GM18870 (cell line): ENCODE data around the gene ELMOD3.
"Not testable (repeated sequence)": the region's sequence is repeated elsewhere in the genome, so short reads cannot be mapped to it uniquely, and the experiment has no call there.

Experiments
- ATAC-seq: cut with Tn5 transposase; IDR thresholded peaks from one replicate; pipeline ENCODE4 v1.9.1; 2021; ENCODE audit warnings: moderate library complexity; ENCODE audit not compliant: unreplicated experiment

ELMOD3 gene

DNA sequence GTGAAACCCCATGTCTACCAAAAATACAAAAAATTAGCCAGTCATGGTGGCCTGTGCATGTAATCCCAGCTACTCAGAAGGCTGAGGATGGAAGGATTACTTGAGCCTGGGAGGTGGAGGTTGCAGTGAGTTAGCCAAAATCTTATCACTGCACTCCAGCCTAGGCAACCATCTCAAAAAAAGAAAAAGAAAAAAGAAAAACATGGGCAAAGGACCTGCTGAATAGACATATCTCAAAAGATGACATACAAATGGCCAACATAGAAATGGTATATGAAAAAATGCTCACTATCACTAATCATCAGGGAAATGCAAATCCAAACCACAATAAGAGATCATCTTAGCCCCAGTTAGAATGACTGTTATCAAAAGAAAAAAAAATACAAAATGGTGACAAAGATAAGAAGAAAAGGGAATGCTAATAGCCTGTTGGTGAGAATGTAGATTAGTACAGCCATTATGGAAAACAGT is 25.4 kb upstream of the ELMOD3 start:
- ATAC-seq = no peak

DNA sequence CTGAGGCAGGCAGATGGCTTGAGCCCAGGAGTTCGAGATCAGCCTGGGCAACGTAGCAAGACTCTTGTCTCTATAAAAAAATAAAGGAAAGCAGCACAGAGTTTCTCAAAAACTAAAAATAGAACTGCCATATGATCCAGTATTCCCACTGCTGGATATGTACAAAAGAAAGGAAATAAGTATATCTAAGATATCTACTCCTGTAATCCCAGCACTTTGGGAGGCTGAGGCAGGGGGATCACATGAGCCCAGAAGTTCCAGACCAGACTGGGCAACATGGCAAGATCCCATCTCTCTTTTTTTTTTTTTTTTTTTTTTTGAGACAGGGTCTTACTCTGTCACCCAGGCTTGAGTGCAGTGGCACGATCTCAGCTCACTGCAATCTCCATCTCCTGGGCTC is 24.9 kb upstream of the ELMOD3 start:
- ATAC-seq = not testable (repeated sequence)

DNA sequence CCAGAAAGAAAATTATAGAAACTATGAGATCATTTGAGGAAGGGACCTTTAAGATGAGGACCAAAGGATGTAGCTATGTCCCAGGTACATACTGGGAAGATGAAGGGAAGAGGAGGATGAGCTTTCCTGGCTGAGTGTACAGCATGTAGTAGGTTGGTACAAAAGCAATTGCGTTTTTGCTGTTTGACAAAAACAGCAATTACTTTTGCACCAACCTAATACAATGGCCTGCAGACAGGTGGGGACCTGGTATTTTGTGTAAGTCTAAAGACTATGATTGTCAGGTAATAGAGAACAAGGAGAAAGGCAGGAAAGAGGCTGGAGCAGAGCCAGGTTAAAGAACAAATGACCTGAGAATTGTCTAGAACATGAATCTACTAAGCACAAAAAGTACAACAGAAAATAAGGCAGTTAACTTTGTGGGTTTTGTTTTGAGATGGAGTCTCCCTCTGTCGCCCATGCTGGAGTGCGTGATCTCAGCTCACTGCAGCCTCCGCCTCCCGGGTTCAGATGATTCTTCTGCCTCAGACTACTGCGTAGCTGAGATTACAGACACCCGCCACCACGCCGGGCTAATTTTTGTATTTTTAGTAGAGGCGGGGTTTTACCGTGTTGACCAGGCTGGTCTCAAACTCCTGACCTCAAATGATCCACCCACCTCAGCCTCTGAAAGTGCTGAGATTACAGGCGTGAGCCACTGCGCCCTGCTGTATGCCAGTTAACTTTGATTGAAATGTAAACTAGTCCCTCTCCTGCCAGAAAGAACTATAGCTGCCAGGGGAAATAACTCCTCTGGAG is 23.5 kb upstream of the ELMOD3 start:
- no peak for ATAC-seq

DNA sequence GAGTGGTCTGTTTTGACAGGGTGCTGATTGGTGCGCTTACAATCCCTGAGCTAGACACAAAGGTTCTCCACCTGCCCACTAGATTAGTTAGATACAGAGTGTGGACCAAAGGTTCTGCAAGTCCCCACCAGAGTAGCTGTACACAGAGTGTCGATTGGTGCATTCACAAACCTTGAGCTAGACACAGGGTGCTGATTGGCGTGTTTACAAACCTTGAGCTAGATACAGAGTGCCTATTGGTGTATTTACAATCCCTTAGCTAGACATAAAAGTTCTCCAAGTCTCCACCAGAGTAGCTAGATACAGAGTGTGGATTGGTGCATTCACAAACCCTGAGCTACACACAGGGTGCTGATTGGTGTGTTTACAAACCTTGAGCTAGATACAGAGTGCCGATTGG is 20.7 kb upstream of the ELMOD3 start:
- ATAC-seq = not testable (repeated sequence)

DNA sequence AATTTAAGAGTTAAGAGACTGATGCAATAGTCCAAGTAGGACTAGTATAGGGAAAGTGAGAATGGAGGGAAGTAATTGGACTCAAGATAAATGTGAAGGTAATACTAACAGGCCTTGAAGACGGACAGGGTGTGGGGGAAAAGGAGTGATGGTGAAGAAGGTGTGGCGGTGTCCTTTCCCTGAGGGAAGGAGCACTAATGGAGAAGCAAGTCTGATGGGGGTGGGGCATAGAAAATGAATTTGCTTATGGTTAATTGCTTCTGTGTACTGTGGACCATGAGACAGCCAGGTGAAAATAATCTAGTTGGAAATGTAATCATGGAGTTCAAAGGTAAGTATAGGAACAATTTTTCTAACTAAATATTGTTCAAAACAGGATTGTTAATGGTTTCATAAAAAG is 19.6 kb upstream of the ELMOD3 start:
- no peak for ATAC-seq

DNA sequence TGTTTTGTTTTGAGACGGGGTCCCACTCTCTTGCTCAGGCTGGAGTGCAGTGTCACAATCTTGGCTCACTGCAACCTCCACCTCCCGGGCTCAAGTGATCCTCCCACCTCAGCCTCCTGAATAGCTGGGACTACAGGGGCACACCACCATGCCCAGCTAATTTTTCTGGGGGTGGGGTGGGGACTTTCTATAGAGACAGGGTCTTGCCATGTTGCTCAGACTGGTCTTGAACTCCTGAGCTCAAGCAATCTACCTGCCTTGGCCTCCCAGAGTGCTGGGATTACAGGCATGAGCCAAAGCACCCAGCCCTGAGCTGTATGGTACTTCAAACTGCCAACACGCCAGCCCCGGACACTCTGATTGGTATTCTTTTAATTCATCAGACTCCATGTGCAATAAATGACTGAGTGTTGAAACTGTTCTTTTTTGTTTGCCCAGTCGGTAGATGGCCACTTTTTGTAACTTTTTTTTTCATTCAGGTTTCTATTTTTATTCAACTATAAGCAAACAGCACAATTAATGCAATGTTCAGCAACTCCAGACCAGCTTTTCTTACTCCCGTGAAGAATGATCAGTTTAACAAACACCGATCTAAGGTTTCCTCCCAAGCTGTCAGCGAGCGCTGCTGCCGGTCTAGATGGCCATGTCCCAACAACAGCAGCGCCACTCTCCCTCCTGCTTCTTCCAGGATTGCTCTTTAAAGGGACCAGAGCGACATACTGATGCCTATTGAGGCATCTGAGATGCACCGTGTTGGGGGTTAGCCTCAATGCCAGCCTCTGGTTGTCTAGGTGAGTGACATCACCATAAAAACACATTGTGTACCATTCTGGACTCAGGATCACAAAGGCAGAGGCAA is 14.3 kb upstream of the ELMOD3 start:
- ATAC-seq = no peak

DNA sequence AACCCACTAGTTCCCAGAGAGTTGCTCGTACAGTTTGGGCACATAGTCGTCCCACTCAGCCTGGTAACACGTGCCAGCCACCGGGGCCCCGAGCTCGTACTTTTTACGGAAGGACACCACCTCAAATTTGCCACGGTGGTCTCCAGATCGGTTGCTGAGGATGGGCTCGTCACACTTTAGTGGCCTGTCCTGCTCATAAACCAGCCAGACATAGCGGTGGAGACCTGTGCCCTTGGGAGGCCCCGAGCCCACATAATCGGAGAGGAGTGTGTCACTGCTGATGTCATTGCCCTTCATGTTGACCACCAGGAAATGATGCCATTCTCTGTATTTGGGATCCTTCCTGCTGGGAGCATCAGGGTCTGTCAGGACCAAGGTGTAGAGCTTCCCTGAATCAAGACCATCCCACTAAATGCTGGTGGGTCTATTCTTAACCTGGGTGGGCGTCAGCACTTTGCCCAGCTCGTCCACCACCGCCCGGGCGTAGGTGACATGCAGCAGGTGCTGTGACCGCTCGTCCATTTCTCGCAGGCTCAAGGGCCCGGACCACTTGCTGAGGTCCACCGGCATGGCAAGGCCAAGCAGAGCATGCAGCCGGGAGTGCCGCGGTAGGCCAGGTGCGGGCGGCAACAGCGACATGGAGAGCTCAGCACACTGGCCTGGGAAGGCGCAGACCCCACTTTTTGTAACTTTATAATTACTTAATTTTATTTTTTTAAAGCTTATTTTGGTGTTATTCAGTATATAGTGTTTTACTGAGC is 13.1 kb upstream of the ELMOD3 start:
- ATAC-seq = no peak

DNA sequence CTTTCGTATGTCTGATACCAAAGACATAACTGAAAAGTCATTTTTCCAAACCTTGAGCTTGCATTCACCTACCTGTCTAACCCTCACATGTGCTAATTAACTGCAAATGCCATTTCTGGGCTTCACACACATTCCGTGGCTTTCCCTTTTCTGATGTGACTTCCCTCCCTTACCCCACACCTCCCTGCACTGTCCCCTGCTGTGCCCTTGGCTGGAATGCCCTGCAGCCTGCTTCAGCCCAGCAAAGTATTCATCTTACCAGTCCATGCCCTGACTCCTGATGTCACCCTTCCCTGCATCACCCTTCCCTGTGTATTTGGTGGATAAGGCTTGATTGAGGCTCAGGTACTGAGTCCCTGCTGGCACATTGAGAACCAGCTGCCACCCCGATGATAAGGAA is 12.4 kb upstream of the ELMOD3 start:
- no peak for ATAC-seq

DNA sequence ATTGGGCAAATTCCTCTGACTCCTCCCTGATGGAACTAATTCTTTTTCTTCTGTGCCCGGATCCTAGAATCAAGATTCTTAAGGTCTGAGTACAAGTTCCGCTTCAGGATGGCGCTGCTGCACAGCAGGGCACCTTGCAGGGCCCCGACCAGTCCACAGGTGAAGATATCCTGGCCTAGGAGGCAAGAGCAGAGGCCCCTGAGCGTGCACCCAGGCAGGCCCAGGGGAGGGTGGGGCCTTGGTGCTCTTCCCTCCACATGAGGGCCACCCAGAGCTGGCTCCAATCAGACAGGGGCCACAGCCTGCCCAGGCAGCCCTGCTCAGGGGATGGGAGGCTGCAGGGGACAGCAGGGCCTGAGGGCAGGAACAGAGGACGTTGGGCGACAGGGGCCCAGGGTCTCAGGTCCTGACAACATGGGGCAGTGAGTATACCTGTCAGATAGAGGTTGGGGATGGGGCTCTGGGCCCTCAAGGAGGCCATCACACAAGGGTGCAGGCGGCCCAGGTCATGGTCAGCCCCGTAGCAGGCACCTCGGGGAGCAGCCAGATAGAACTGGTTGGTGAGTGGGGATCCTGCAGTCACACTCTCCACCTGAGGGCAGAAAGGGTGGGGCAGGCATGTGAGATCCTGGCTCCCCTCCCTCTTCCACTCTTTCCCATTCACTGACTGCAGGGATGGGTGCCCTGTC is 11.2 kb upstream of the ELMOD3 start:
- ATAC-seq = not testable (repeated sequence)

DNA sequence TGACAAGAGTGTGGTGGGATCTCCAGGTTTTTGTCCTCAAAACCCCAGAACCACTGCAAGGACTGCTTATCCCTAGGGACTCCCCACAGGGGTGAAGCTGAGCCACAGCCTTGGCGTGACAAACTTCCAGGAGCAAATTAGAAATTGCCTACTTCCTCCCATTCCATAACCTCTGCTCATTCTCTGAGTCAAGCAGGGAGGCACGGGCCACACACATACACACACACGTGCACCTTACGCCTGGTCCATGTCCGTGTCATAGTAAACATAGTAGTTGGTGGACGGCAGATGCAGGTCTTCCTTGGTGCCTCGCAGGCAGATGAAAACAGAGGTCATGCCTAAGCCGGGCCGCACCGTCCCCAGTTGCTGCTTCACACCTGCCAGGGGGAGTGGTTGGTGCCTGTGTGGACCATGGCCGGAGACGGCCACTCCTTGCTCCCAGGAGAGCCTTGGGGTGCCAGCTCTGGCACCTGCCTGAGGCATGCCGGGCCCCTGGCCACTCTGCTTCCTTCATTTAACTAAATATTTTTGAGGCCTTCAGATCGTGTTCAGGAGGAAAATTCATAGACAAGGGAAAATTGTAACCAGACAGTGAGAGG is 10.1 kb upstream of the ELMOD3 start:
- no peak for ATAC-seq

DNA sequence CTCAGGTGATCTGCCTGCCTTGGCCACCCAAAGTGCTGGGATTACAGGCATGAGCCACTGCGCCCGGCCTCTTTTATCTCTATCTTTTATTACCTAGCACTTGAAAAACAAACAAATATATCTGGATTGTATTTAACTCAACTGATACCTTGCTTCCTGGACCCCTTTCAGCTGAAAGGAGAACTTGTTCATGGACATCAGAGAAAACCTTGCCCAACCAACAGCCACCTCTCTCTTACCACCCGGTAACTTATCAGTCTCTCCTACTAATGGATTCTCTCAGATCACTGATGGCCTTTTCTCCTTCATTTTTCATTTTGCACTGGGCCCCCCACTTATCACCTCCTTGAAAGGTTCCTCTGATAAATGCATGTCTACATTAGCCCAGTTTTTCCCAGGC is 7.0 kb upstream of the ELMOD3 start:
- no peak for ATAC-seq

DNA sequence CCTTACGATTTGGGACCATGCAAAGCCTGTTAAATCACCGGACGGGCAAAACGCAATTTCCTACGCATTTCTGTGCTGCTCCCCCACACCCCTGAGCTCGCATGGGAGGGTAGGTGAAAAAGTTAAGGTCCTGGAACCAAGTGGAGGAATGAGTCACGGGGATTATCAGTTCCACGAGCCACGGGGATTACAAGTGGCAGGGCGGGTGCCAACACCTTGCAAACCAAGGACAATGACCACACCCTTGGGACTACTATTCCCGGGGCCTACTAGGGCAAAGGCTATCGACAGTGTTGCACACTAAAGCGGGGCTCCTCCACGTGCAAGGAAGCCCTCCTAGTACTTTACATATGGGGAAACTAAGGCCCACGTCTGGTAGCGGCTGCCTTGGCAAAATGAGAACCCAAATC is 688 bp upstream of the ELMOD3 start:
- ATAC-seq = peak; percentile 2

DNA sequence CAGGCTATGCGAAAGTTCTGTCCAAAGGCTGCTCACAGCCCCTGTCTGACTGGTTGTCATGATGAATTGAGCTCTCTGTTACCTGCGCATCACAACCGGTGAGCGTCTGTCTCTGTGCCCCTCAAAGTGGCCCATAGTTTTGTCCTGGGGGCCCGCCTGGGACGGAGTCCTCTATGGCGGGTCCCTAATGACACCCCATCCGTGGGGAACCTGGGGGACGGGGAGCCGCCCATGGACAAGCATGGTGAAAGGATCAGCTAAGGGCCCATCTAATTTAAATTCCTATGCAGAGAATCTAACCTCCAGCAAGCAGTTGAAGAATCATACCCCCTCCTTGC is 473 bp downstream of the ELMOD3 start:
- ATAC-seq = peak; percentile 9

DNA sequence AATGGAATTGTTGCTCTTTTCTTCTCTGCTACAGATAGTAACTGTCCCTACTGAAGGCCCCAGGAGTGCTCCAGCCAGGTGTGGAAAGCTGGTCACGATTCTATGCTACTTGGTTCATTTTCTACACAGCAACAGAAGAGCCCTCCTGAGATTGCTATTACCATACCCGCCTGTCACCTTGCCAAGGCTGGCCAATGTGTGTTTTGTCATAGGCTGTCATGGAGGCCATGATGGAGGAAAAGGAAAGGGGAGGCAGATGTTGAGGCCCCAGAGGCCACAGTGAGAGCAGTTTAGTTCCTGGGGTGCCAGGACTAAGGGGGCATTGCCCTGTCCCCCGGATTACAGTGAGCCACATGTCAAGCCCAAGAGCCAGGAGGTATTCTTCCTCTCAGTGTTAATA is 952 bp downstream of the ELMOD3 start:
- no peak for ATAC-seq

DNA sequence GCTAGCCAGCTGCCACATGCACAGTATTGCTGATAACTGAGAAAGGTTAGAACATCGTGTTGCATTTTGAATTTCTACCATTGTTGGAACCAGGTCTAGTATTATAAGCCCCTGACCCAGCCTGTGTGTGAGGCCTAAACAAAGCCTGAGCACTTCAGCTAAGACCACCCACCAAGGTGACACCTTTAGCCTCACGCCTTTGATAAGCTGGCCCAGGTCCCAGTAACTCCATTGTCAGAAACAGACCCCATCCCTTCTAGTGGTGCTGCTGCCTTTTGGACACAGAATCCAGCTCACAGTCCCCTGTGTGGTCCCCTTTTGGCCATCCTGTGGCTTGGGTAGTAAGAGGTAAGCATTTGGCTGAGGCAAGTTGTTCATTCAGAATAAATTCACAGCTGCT is 1.6 kb downstream of the ELMOD3 start:
- no peak for ATAC-seq

DNA sequence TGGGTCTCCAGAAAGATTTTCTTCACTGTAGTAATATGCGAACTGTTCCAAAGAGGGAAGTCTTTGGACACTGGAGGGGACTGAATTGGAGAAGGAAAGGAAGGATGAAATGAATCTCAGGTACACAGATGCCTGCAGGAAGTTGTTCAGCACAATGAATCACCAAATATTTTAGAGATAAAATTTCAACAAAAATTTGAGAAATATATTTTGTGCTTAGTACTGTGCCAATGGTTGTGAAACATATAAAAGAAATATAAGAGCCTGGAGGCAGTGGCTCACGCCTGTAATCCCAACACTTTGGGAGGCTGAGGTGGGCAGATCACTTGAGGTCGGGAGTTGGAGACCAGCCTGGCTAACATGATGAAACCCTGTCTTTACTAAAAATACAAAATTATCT is 3.2 kb downstream of the ELMOD3 start:
- ATAC-seq = no peak

DNA sequence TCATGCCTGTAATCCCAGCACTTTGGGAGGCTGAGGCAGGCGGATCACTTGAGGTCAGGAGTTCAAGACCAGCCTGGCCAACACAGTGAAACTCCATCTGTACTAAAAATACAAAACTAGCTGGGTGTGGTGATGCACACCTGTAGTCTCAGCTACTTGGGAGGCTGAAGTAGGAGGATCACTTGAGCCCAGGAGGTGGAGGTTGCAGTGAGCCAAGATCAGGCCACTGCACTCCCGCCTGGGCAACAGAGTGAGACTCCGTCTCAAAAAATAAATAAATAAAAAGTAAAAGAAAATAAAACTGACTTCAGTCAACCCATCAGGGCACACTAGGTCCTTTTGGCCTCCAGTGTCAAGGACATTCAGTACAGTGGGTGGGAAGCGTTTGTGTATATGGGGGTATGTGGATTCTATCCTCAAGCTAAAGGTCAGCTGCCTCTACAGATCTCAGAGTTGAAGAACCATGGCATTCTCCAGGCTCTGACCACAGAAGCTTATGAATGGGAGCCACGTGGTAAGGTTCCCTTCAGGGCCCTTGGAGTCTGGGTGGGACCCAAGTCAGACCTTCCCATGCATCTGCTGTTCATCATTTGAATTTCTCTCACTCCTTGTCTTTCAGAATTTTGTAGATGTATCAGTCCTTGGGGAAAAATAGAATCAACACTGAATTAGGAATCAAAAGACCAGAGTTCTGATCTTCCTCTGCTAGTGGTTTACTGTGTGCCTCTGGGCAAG is 8.3 kb downstream of the ELMOD3 start:
- not testable (repeated sequence) for ATAC-seq

DNA sequence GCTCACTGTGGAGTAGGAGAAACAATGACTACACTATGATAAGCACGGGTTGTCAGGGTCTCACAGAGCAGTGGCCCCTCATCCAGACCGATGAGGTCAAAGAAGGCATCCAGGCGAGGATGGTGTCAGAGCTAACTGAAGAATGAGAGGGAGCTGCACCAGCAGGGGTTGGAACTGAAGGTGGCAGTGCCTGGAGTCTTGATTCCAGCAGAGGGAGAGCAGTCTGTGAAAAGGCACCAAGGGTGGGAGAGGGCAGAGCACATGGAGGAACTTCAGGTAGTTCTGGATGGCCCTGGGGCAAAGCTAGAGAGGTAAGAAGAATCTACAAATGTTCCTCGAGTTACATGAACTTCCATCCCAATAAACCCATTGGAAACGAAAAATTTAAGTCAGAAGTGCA is 12.6 kb downstream of the ELMOD3 start:
- ATAC-seq = no peak

DNA sequence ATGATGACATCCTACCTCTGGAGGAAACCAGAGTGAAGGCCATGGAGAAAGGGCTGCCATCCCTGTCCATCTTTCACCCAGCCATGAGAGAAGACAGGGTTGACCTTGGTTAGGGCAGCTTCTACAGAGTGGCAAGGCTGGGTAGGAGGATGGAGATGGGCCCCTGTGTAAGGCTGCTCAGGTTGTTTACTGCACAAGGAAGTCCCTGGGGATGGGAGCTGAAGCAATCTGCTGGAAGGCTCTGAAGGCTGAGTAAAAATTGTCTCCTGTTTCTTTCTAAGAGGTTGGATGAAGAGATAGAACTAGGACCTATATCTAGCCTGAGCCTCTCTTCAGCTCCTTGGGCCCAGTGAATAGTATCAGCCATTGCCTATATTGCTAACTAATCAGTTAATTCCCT is 14.4 kb downstream of the ELMOD3 start:
- ATAC-seq = no peak

DNA sequence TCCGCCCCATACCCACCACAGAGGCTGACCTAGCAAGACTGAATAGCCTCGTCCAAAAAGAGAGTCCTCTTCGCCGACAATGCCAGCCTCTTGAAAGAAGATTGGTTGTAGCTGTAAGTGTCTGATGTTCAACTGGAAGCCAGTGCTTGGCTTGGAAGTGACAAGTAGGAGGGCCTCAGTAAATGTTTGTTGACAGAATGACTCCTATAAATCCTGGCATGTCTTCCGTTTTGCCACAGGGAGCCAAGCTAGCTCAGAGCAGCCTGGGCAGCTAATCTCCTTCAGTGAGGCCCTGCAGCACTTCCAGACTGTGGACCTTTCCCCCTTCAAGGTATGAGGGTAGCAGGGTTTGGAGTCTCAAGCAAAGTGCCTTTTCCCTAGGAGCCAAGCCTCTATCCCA is 14.9 kb downstream of the ELMOD3 start:
- no peak for ATAC-seq
